ENCODE results near the gene STAT4.

GRCh38 chr2:191061381-191061980 is 89.3 kb downstream of the STAT4 start:
- no peak for TF ChIP-seq EZH2 (IDR thresholded peaks at IDR 0.05; ENCODE audit: low read length)
- TF ChIP-seq CTCF (optimal IDR thresholded peaks at IDR 0.05 in 1 of 3, IDR thresholded peaks at IDR 0.05 in 1 of 3, conservative IDR thresholded peaks at IDR 0.05 in 1 of 3; ENCODE audit: extremely low read depth in 1 of 3, insufficient read depth in 2 of 3, low read length in 3 of 3) = no peak

All from keratinocyte (primary cell).